Measurements from ENCODE around the gene DLG1.
"Not testable (repeated sequence)": the region's sequence is repeated elsewhere in the genome, so short reads cannot be mapped to it uniquely, and the experiment has no call there.

DNA sequence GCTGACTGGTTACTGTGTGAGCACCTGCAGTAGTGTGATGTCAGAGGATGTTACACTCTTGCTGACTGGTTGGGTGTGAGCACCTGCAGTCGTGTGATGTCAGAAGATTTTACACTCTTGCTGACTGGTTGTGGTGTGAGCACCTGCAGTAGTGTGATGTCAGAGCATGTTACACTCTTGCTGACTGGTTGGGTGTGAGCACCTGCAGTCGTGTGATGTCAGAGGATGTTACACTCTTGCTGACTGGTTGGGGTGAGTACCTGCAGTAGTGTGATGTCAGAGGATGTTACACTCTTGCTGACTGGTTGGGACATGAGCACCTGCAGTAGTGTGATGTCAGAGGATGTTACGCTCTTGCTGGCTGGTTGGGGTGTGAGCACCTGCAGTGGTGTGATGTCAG lies 264.6 kb downstream of the DLG1 start:
- TF ChIP-seq POLR2AphosphoS5 (IDR thresholded peaks at IDR 0.05; ENCODE audit: low read depth); EZH2 (IDR thresholded peaks at IDR 0.05; ENCODE audit: low read depth, unreplicated experiment); JUNB (IDR thresholded peaks at IDR 0.05; ENCODE audit: unreplicated experiment); STAT1 (IDR thresholded peaks at IDR 0.05; ENCODE audit: unreplicated experiment); EZH2phosphoT487 (IDR thresholded peaks at IDR 0.05; ENCODE audit: unreplicated experiment); ZNF114 (CRISPR knock-in tag; IDR thresholded peaks at IDR 0.05): not testable (repeated sequence)
- TF ChIP-seq, protein P1, sequence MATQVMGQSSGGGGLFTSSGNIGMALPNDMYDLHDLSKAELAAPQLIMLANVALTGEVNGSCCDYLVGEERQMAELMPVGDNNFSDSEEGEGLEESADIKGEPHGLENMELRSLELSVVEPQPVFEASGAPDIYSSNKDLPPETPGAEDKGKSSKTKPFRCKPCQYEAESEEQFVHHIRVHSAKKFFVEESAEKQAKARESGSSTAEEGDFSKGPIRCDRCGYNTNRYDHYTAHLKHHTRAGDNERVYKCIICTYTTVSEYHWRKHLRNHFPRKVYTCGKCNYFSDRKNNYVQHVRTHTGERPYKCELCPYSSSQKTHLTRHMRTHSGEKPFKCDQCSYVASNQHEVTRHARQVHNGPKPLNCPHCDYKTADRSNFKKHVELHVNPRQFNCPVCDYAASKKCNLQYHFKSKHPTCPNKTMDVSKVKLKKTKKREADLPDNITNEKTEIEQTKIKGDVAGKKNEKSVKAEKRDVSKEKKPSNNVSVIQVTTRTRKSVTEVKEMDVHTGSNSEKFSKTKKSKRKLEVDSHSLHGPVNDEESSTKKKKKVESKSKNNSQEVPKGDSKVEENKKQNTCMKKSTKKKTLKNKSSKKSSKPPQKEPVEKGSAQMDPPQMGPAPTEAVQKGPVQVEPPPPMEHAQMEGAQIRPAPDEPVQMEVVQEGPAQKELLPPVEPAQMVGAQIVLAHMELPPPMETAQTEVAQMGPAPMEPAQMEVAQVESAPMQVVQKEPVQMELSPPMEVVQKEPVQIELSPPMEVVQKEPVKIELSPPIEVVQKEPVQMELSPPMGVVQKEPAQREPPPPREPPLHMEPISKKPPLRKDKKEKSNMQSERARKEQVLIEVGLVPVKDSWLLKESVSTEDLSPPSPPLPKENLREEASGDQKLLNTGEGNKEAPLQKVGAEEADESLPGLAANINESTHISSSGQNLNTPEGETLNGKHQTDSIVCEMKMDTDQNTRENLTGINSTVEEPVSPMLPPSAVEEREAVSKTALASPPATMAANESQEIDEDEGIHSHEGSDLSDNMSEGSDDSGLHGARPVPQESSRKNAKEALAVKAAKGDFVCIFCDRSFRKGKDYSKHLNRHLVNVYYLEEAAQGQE (IDR thresholded peaks at IDR 0.05; ENCODE audit: unreplicated experiment) = not testable (repeated sequence)
- TF ChIP-seq, protein P2, sequence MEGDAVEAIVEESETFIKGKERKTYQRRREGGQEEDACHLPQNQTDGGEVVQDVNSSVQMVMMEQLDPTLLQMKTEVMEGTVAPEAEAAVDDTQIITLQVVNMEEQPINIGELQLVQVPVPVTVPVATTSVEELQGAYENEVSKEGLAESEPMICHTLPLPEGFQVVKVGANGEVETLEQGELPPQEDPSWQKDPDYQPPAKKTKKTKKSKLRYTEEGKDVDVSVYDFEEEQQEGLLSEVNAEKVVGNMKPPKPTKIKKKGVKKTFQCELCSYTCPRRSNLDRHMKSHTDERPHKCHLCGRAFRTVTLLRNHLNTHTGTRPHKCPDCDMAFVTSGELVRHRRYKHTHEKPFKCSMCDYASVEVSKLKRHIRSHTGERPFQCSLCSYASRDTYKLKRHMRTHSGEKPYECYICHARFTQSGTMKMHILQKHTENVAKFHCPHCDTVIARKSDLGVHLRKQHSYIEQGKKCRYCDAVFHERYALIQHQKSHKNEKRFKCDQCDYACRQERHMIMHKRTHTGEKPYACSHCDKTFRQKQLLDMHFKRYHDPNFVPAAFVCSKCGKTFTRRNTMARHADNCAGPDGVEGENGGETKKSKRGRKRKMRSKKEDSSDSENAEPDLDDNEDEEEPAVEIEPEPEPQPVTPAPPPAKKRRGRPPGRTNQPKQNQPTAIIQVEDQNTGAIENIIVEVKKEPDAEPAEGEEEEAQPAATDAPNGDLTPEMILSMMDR (conservative IDR thresholded peaks at IDR 0.05; ENCODE audit: low read depth in 2 of 2) = not testable (repeated sequence)
- TF ChIP-seq, protein P3, sequence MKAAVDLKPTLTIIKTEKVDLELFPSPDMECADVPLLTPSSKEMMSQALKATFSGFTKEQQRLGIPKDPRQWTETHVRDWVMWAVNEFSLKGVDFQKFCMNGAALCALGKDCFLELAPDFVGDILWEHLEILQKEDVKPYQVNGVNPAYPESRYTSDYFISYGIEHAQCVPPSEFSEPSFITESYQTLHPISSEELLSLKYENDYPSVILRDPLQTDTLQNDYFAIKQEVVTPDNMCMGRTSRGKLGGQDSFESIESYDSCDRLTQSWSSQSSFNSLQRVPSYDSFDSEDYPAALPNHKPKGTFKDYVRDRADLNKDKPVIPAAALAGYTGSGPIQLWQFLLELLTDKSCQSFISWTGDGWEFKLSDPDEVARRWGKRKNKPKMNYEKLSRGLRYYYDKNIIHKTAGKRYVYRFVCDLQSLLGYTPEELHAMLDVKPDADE (IDR thresholded peaks at IDR 0.05) = not testable (repeated sequence)
